PC-3 (cell line): ENCODE results near the gene SIL1. TPM values are rescaled to one million over a fixed set of nuclear protein-coding genes. Genes with fewer than 3 reads are reported as not detected.

Source experiments
- ATAC-seq: fragments of 200-7000 bp; cut with Tn5 transposase; 2 replicates; pipeline ENCODE4 v1.9.1; 2020; ENCODE audit warnings: mild to moderate bottlenecking, moderate library complexity
- BruUV-seq: library from RNA; stranded (reverse); fragments of 400-500 nt; replicated peaks from 2 replicates; lab custom pipeline; 2021; lab: Mats Ljungman, UMichigan
- CTCF ChIA-PET: fragments of 300-600 bp; sonication (Branson Sonifier 250); formaldehyde crosslinking; loops from one replicate; lab custom pipeline; 2022; ENCODE audit warnings: antibody characterized with exemption; lab: Charles Lee
- POLR2A ChIA-PET: fragments of 300-600 bp; sonication (Branson Sonifier 250); formaldehyde crosslinking; loops from one replicate; lab custom pipeline; 2022; ENCODE audit warnings: antibody characterized with exemption; ENCODE audit not compliant: unreplicated experiment; lab: Charles Lee
- DNase-seq: peaks from one replicate; pipeline ENCODE4 v3.0.0-alpha.2; 2015
- H2AFZ ChIP-seq: fragments of 300-600 bp; sonication (generic); 2 replicates; pipeline ENCODE4 v1.6.0; 2016; ENCODE audit warnings: antibody characterized with exemption, low read length
- H3F3A ChIP-seq: fragments of 300-600 bp; sonication (generic); one replicate; pipeline ENCODE4 v1.6.0; 2017; ENCODE audit warnings: antibody characterized with exemption, low read length, control low read depth, mild to moderate bottlenecking; ENCODE audit not compliant: unreplicated experiment
- H3K27ac ChIP-seq: fragments of 300-600 bp; sonication (generic); 2 replicates; pipeline ENCODE4 v1.5.1; 2016; ENCODE audit warnings: mild to moderate bottlenecking, low read length
- H3K27me3 ChIP-seq: fragments of 300-600 bp; sonication (generic); 2 replicates; pipeline ENCODE4 v1.6.1; 2016; ENCODE audit warnings: low read length, mixed read lengths
- H3K36me3 ChIP-seq: fragments of 300-600 bp; sonication (generic); 2 replicates; pipeline ENCODE4 v1.6.1; 2016; ENCODE audit warnings: low read depth, mixed run types, low read length, mixed read lengths
- H3K4me1 ChIP-seq: fragments of 300-600 bp; sonication (generic); 2 replicates; pipeline ENCODE4 v1.5.1; 2016; ENCODE audit warnings: low read length; ENCODE audit not compliant: insufficient read depth
- H3K4me2 ChIP-seq: fragments of 300-600 bp; sonication (generic); 2 replicates; pipeline ENCODE4 v1.6.0; 2016; ENCODE audit warnings: low read length
- H3K4me3 ChIP-seq: fragments of 300-600 bp; sonication (generic); 2 replicates; pipeline ENCODE4 v1.5.1; 2016; ENCODE audit warnings: mild to moderate bottlenecking, low read length, mixed read lengths
- H3K79me2 ChIP-seq: fragments of 300-600 bp; sonication (generic); 2 replicates; pipeline ENCODE4 v1.6.1; 2017; ENCODE audit warnings: low read length, mixed read lengths
- H3K9ac ChIP-seq: fragments of 300-600 bp; sonication (generic); 2 replicates; pipeline ENCODE4 v1.6.0; 2016; ENCODE audit warnings: mild to moderate bottlenecking, low read length
- H3K9me2 ChIP-seq: fragments of 300-600 bp; sonication (generic); replicated peaks from 2 replicates; pipeline ENCODE4 v1.6.1; 2016; ENCODE audit warnings: mixed run types, low read length, mixed read lengths
- H3K9me3 ChIP-seq: fragments of 300-600 bp; sonication (generic); 2 replicates; pipeline ENCODE4 v1.6.1; 2016; ENCODE audit warnings: low read length, mixed read lengths
- H4K20me1 ChIP-seq: fragments of 300-600 bp; sonication (generic); 2 replicates; pipeline ENCODE4 v1.6.1; 2016; ENCODE audit warnings: low read length, mixed read lengths
- CTCF ChIP-seq: fragments of 300-600 bp; sonication (generic); conservative IDR thresholded peaks from 2 replicates; pipeline ENCODE4 v1.5.1; 2017; ENCODE audit warnings: antibody characterized with exemption, low read depth, mild to moderate bottlenecking, low read length
- EZH2 ChIP-seq: fragments of 300-600 bp; sonication (generic); IDR thresholded peaks from one replicate; pipeline ENCODE4 v1.6.1; 2017; ENCODE audit warnings: antibody characterized with exemption, mild to moderate bottlenecking, low read length; ENCODE audit not compliant: unreplicated experiment
- EZH2phosphoT487 ChIP-seq: fragments of 300-600 bp; sonication (generic); IDR thresholded peaks from 2 replicates; pipeline ENCODE4 v1.6.1; 2018; ENCODE audit warnings: mild to moderate bottlenecking, antibody characterized with exemption, low read length, borderline replicate concordance
- intact Hi-C: fragments of 100-400 bp; cut with micrococcal nuclease; formaldehyde crosslinking; loops from 2 replicates; pipeline ENCODE4 v1.9.0; 2023
- total RNA-seq: library from RNA; depleted of rRNA; stranded (reverse); fragments of >200 nt; gene quantifications from 2 replicates; pipeline ENCODE4 v1.2.3, GENCODE V29; 2014

Gene SIL1
- total RNA-seq, 1 experiment from 2014 or later = 7.9 TPM

- H3K36me3 ChIP-seq = no peaks in the 10 kb centered on the region
- no peak overlapping the region for H3K4me3 ChIP-seq
- no peaks in the 10 kb centered on the region for H3K9me3 ChIP-seq
- ChIA-PET POLR2A (no interaction called here), CTCF (no interaction called here)
- intact Hi-C loops = no loop called here
- no TSS peak for BruUV-seq
- H3K9me2 ChIP-seq = no peaks in the 10 kb centered on the region
- no peak overlapping the region for H3K9ac ChIP-seq
- H3K79me2 ChIP-seq = no peaks in the 10 kb centered on the region
- no peaks in the 10 kb centered on the region for H3K27me3 ChIP-seq
- H2AFZ ChIP-seq = no peak overlapping the region
- no peaks in the 10 kb centered on the region for H3F3A ChIP-seq
- TF ChIP-seq EZH2 (no peak), CTCF (no peak), EZH2phosphoT487 (no peak)
- no peak overlapping the region for H3K27ac ChIP-seq
- DNase-seq = no peak
- ATAC-seq = no peak
- no peaks in the 10 kb centered on the region for H3K4me1 ChIP-seq
- no peaks in the 10 kb centered on the region for H4K20me1 ChIP-seq
- no peak overlapping the region for H3K4me2 ChIP-seq
Measured at GRCh38 chr5:138949223-138949574, 249.0 kb downstream of the SIL1 start.

GRCh38 chr5:138948471-138949222 is 249.5 kb downstream of the SIL1 start:
- POLR2A ChIA-PET = no interaction called here
- CTCF ChIA-PET = no interaction called here
- H3K27ac ChIP-seq = no peak overlapping the region

More at GRCh38 chr5:138948471-138949222, 249.5 kb downstream of the SIL1 start:
- Histone ChIP-seq H3K4me1 (no peaks in the 10 kb centered on the region), H3K36me3 (no peaks in the 10 kb centered on the region), H4K20me1 (no peaks in the 10 kb centered on the region), H3K4me3 (no peak overlapping the region), H3K27me3 (no peaks in the 10 kb centered on the region), H3F3A (no peaks in the 10 kb centered on the region), H3K9ac (no peak overlapping the region), H3K79me2 (no peaks in the 10 kb centered on the region), H2AFZ (no peak overlapping the region), H3K9me3 (no peaks in the 10 kb centered on the region), H3K4me2 (no peak overlapping the region), H3K9me2 (no peaks in the 10 kb centered on the region)
- no peak for DNase-seq
- no peak for ATAC-seq
- no peak for TF ChIP-seq EZH2
- TF ChIP-seq EZH2phosphoT487 = no peak
- TF ChIP-seq CTCF = no peak
- BruUV-seq = no TSS peak
- intact Hi-C loops = no loop called here
